Panc1 (cell line): ENCODE measurements around the gene RASL10A. TPM values are rescaled to one million over a fixed set of nuclear protein-coding genes. Genes with fewer than 3 reads are reported as not detected.

Source experiments
- ATAC-seq: fragments of 200-7000 bp; cut with Tn5 transposase; 2 replicates; pipeline ENCODE4 v1.9.1; 2020; ENCODE audit warnings: mild to moderate bottlenecking, moderate library complexity
- BruUV-seq: library from RNA; stranded (reverse); fragments of 400-500 nt; replicated peaks from 2 replicates; lab custom pipeline; 2021; lab: Mats Ljungman, UMichigan
- CTCF ChIA-PET: fragments of 300-600 bp; sonication (Branson Sonifier 250); formaldehyde crosslinking; loops from one replicate; lab custom pipeline; 2022; ENCODE audit warnings: antibody characterized with exemption; lab: Charles Lee
- POLR2A ChIA-PET: fragments of 300-600 bp; sonication (Branson Sonifier 250); formaldehyde crosslinking; loops from one replicate; lab custom pipeline; 2022; ENCODE audit warnings: antibody characterized with exemption; lab: Charles Lee
- DNase-seq: peaks from one replicate; pipeline ENCODE4 v3.0.0-alpha.2; 2010; ENCODE audit warnings: low read depth, low spot score
- H3K27ac ChIP-seq: 2 replicates; pipeline ENCODE4 v1.5.1; 2011; ENCODE audit warnings: mild to moderate bottlenecking, low read length, inconsistent platforms
- H3K27me3 ChIP-seq: fragments of 200-500 bp; sonication (Bioruptor generic); 2 replicates; pipeline ENCODE4 v1.6.0; 2014; ENCODE audit warnings: low read length, inconsistent platforms; ENCODE audit not compliant: control insufficient read depth, insufficient read depth
- H3K36me3 ChIP-seq: fragments of 200-500 bp; sonication (Bioruptor generic); 2 replicates; pipeline ENCODE4 v1.5.1; 2014; ENCODE audit warnings: inconsistent platforms, mild to moderate bottlenecking, low read length, moderate library complexity; ENCODE audit not compliant: control insufficient read depth, insufficient read depth
- H3K4me1 ChIP-seq: 2 replicates; pipeline ENCODE4 v1.5.1; 2011; ENCODE audit warnings: inconsistent platforms, mild to moderate bottlenecking, low read length, moderate library complexity; ENCODE audit not compliant: control insufficient read depth, insufficient read depth
- H3K4me3 ChIP-seq, 2 experiments: 2 replicates each; pipeline ENCODE4 v1.5.1; 2011 to 2012; ENCODE audit warnings: low read depth in 2 of 2, low read length in 2 of 2, mild to moderate bottlenecking in 2 of 2, inconsistent platforms in 1 of 2, moderate library complexity in 1 of 2
- H3K9me3 ChIP-seq: fragments of 200-500 bp; sonication (Bioruptor generic); 2 replicates; pipeline ENCODE4 v1.5.1; 2014; ENCODE audit warnings: low read depth, mild to moderate bottlenecking, inconsistent platforms, low read length, moderate library complexity; ENCODE audit not compliant: control insufficient read depth, insufficient read depth
- CTCF ChIP-seq: fragments of 450-650 bp; IDR thresholded peaks from 2 replicates; pipeline ENCODE4 v1.5.1; 2017; ENCODE audit warnings: mild to moderate bottlenecking
- POLR2AphosphoS5 ChIP-seq: IDR thresholded peaks from 2 replicates; pipeline ENCODE4 v1.6.1; 2012; ENCODE audit warnings: mild to moderate bottlenecking, low read depth, low read length, moderate library complexity
- REST ChIP-seq, 2 experiments: IDR thresholded peaks; 2 replicates each; pipeline ENCODE4 v1.6.1; 2011 to 2012; ENCODE audit warnings: low read depth in 2 of 2, control low read depth in 1 of 2, low read length in 1 of 2, mild to moderate bottlenecking in 1 of 2, moderate library complexity in 1 of 2; ENCODE audit not compliant: insufficient read depth in 1 of 2
- SIN3A ChIP-seq: IDR thresholded peaks from 2 replicates; pipeline ENCODE4 v1.6.1; 2012; ENCODE audit warnings: low read depth, mild to moderate bottlenecking, low read length, moderate library complexity, borderline replicate concordance; ENCODE audit not compliant: insufficient read depth
- TCF7L2 ChIP-seq: IDR thresholded peaks from 2 replicates; pipeline ENCODE4 v1.6.1; 2011; ENCODE audit warnings: mild to moderate bottlenecking, low read depth, low read length, inconsistent platforms
- in situ Hi-C: cut with HindIII; loops from 2 replicates; pipeline ENCODE4 v1.10.0; 2016; ENCODE audit warnings: low sequenced_read_pairs, low pct_unique_long_range_greater_than_20kb
- intact Hi-C: fragments of 100-400 bp; cut with micrococcal nuclease; formaldehyde crosslinking; loops from one replicate; pipeline ENCODE4 v1.10.0; 2022; ENCODE audit not compliant: unreplicated experiment
- total RNA-seq: library from RNA; stranded (reverse); gene quantifications from one replicate; pipeline ENCODE4 v1.2.1, GENCODE V29; 2021; ENCODE audit not compliant: unreplicated experiment

Gene RASL10A
- total RNA-seq, 1 experiment from 2014 or later = 2.6 TPM

- BruUV-seq = TSS peak; percentile 3
- H3K36me3 ChIP-seq = peaks cover 61% of the 10 kb centered on the region
- H3K27ac ChIP-seq = no peak overlapping the region
- POLR2A ChIA-PET = no interaction called here
- H3K9me3 ChIP-seq = no peaks in the 10 kb centered on the region
- in situ Hi-C loops (no loop called here), intact Hi-C loops (no loop called here)
- TF ChIP-seq TCF7L2 (no peak), POLR2AphosphoS5 (no peak), REST (IDR thresholded peaks at IDR 0.05; ENCODE audit: insufficient read depth in 1 of 2, low read depth in 2 of 2, low read length in 1 of 2) (no peak), CTCF (no peak), SIN3A (no peak)
- peaks cover 19% of the 10 kb centered on the region for H3K4me1 ChIP-seq
- no peak for ATAC-seq
- no peaks in the 10 kb centered on the region for H3K27me3 ChIP-seq
- DNase-seq = no peak
- CTCF ChIA-PET = no interaction called here
- no peak overlapping the region for H3K4me3 ChIP-seq
Observed at GRCh38 chr22:29275819-29276565, 39.5 kb downstream of the RASL10A start.

GRCh38 chr22:29275167-29275566 is 40.3 kb downstream of the RASL10A start:
- H3K27ac ChIP-seq = no peak overlapping the region
- ATAC-seq (no peak), DNase-seq (no peak)
- H3K36me3 ChIP-seq = peaks cover 65% of the 10 kb centered on the region
- peaks cover 25% of the 10 kb centered on the region for H3K4me1 ChIP-seq
- intact Hi-C loops (no loop called here), in situ Hi-C loops (no loop called here)
- TF ChIP-seq POLR2AphosphoS5 (no peak), TCF7L2 (no peak), REST (IDR thresholded peaks at IDR 0.05; ENCODE audit: insufficient read depth in 1 of 2, low read depth in 2 of 2, low read length in 1 of 2) (no peak), CTCF (no peak), SIN3A (no peak)
- CTCF ChIA-PET = no interaction called here
- no TSS peak for BruUV-seq
- no peaks in the 10 kb centered on the region for H3K9me3 ChIP-seq
- H3K27me3 ChIP-seq = no peaks in the 10 kb centered on the region
- H3K4me3 ChIP-seq = no peak overlapping the region
- POLR2A ChIA-PET = no interaction called here
